Panc1 (cell line): ENCODE data around the gene NOS3. TPM values are rescaled to one million over a fixed set of nuclear protein-coding genes. Genes with fewer than 3 reads are reported as not detected.

Experiments used
- ATAC-seq: fragments of 200-7000 bp; cut with Tn5 transposase; 2 replicates; pipeline ENCODE4 v1.9.1; 2020; ENCODE audit warnings: mild to moderate bottlenecking, moderate library complexity
- BruUV-seq: library from RNA; stranded (reverse); fragments of 400-500 nt; replicated peaks from 2 replicates; lab custom pipeline; 2021; lab: Mats Ljungman, UMichigan
- CTCF ChIA-PET: fragments of 300-600 bp; sonication (Branson Sonifier 250); formaldehyde crosslinking; loops from one replicate; lab custom pipeline; 2022; ENCODE audit warnings: antibody characterized with exemption; lab: Charles Lee
- POLR2A ChIA-PET: fragments of 300-600 bp; sonication (Branson Sonifier 250); formaldehyde crosslinking; loops from one replicate; lab custom pipeline; 2022; ENCODE audit warnings: antibody characterized with exemption; lab: Charles Lee
- DNase-seq: peaks from one replicate; pipeline ENCODE4 v3.0.0-alpha.2; 2010; ENCODE audit warnings: low read depth, low spot score
- H3K27ac ChIP-seq: 2 replicates; pipeline ENCODE4 v1.5.1; 2011; ENCODE audit warnings: mild to moderate bottlenecking, low read length, inconsistent platforms
- H3K27me3 ChIP-seq: fragments of 200-500 bp; sonication (Bioruptor generic); 2 replicates; pipeline ENCODE4 v1.6.0; 2014; ENCODE audit warnings: low read length, inconsistent platforms; ENCODE audit not compliant: control insufficient read depth, insufficient read depth
- H3K36me3 ChIP-seq: fragments of 200-500 bp; sonication (Bioruptor generic); 2 replicates; pipeline ENCODE4 v1.5.1; 2014; ENCODE audit warnings: inconsistent platforms, mild to moderate bottlenecking, low read length, moderate library complexity; ENCODE audit not compliant: control insufficient read depth, insufficient read depth
- H3K4me1 ChIP-seq: 2 replicates; pipeline ENCODE4 v1.5.1; 2011; ENCODE audit warnings: inconsistent platforms, mild to moderate bottlenecking, low read length, moderate library complexity; ENCODE audit not compliant: control insufficient read depth, insufficient read depth
- H3K4me3 ChIP-seq, 2 experiments: 2 replicates each; pipeline ENCODE4 v1.5.1; 2011 to 2012; ENCODE audit warnings: low read depth in 2 of 2, low read length in 2 of 2, mild to moderate bottlenecking in 2 of 2, inconsistent platforms in 1 of 2, moderate library complexity in 1 of 2
- H3K9me3 ChIP-seq: fragments of 200-500 bp; sonication (Bioruptor generic); 2 replicates; pipeline ENCODE4 v1.5.1; 2014; ENCODE audit warnings: low read depth, mild to moderate bottlenecking, inconsistent platforms, low read length, moderate library complexity; ENCODE audit not compliant: control insufficient read depth, insufficient read depth
- CTCF ChIP-seq: fragments of 450-650 bp; IDR thresholded peaks from 2 replicates; pipeline ENCODE4 v1.5.1; 2017; ENCODE audit warnings: mild to moderate bottlenecking
- POLR2AphosphoS5 ChIP-seq: IDR thresholded peaks from 2 replicates; pipeline ENCODE4 v1.6.1; 2012; ENCODE audit warnings: mild to moderate bottlenecking, low read depth, low read length, moderate library complexity
- SIN3A ChIP-seq: IDR thresholded peaks from 2 replicates; pipeline ENCODE4 v1.6.1; 2012; ENCODE audit warnings: low read depth, mild to moderate bottlenecking, low read length, moderate library complexity, borderline replicate concordance; ENCODE audit not compliant: insufficient read depth
- TCF7L2 ChIP-seq: IDR thresholded peaks from 2 replicates; pipeline ENCODE4 v1.6.1; 2011; ENCODE audit warnings: mild to moderate bottlenecking, low read depth, low read length, inconsistent platforms
- in situ Hi-C: cut with HindIII; loops from 2 replicates; pipeline ENCODE4 v1.10.0; 2016; ENCODE audit warnings: low sequenced_read_pairs, low pct_unique_long_range_greater_than_20kb
- intact Hi-C: fragments of 100-400 bp; cut with micrococcal nuclease; formaldehyde crosslinking; loops from one replicate; pipeline ENCODE4 v1.10.0; 2022; ENCODE audit not compliant: unreplicated experiment
- total RNA-seq: library from RNA; stranded (reverse); gene quantifications from one replicate; pipeline ENCODE4 v1.2.1, GENCODE V29; 2021; ENCODE audit not compliant: unreplicated experiment
- TF ChIP-seq, protein P1 (sequence below), 2 experiments: IDR thresholded peaks; 2 replicates each; pipeline ENCODE4 v1.6.1; 2011 to 2012; ENCODE audit warnings: low read depth in 2 of 2, control low read depth in 1 of 2, low read length in 1 of 2, mild to moderate bottlenecking in 1 of 2, moderate library complexity in 1 of 2; ENCODE audit not compliant: insufficient read depth in 1 of 2

Gene NOS3
- total RNA-seq, 1 experiment from 2014 or later = 3.1 TPM

GRCh38 chr7:151014950-151015349 is 24.1 kb downstream of the NOS3 start:
- POLR2A ChIA-PET = no interaction called here
- CTCF ChIA-PET = interaction anchor here (0.6 kb wide), 1 partner anchor 648 kb away, joined by 3 read pairs; no protein-coding TSS in a partner anchor
- Histone ChIP-seq H3K9me3 (no peaks in the 10 kb centered on the region), H3K4me3 (no peak overlapping the region), H3K4me1 (peaks cover 23% of the 10 kb centered on the region), H3K27ac (no peak overlapping the region), H3K27me3 (no peaks in the 10 kb centered on the region), H3K36me3 (no peaks in the 10 kb centered on the region)
- no peak for ATAC-seq
- in situ Hi-C loops (no loop called here), intact Hi-C loops (loop anchor here (5.0 kb wide), 1 partner anchor 53 kb away; no protein-coding TSS in a partner anchor)
- TF ChIP-seq CTCF (no peak), SIN3A (no peak), POLR2AphosphoS5 (no peak), TCF7L2 (no peak)
- TF ChIP-seq, protein P1, sequence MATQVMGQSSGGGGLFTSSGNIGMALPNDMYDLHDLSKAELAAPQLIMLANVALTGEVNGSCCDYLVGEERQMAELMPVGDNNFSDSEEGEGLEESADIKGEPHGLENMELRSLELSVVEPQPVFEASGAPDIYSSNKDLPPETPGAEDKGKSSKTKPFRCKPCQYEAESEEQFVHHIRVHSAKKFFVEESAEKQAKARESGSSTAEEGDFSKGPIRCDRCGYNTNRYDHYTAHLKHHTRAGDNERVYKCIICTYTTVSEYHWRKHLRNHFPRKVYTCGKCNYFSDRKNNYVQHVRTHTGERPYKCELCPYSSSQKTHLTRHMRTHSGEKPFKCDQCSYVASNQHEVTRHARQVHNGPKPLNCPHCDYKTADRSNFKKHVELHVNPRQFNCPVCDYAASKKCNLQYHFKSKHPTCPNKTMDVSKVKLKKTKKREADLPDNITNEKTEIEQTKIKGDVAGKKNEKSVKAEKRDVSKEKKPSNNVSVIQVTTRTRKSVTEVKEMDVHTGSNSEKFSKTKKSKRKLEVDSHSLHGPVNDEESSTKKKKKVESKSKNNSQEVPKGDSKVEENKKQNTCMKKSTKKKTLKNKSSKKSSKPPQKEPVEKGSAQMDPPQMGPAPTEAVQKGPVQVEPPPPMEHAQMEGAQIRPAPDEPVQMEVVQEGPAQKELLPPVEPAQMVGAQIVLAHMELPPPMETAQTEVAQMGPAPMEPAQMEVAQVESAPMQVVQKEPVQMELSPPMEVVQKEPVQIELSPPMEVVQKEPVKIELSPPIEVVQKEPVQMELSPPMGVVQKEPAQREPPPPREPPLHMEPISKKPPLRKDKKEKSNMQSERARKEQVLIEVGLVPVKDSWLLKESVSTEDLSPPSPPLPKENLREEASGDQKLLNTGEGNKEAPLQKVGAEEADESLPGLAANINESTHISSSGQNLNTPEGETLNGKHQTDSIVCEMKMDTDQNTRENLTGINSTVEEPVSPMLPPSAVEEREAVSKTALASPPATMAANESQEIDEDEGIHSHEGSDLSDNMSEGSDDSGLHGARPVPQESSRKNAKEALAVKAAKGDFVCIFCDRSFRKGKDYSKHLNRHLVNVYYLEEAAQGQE (IDR thresholded peaks at IDR 0.05; ENCODE audit: insufficient read depth in 1 of 2, low read depth in 2 of 2, low read length in 1 of 2) = no peak
- no TSS peak for BruUV-seq
- DNase-seq = no peak

GRCh38 chr7:151015967-151016366 is 25.1 kb downstream of the NOS3 start:
- no peaks in the 10 kb centered on the region for H3K27me3 ChIP-seq
- no peaks in the 10 kb centered on the region for H3K9me3 ChIP-seq
- POLR2A ChIA-PET = no interaction called here
- in situ Hi-C loops (no loop called here), intact Hi-C loops (loop anchor here (5.0 kb wide), 1 partner anchor 54 kb away; no protein-coding TSS in a partner anchor)
- H3K36me3 ChIP-seq = no peaks in the 10 kb centered on the region
- no peak overlapping the region for H3K27ac ChIP-seq
- DNase-seq = no peak
- TF ChIP-seq CTCF = no peak
- TF ChIP-seq TCF7L2 = no peak
- TF ChIP-seq, protein P1 (IDR thresholded peaks at IDR 0.05; ENCODE audit: insufficient read depth in 1 of 2, low read depth in 2 of 2, low read length in 1 of 2) = no peak
- TF ChIP-seq SIN3A = no peak
- no peak for TF ChIP-seq POLR2AphosphoS5
- no peak overlapping the region for H3K4me3 ChIP-seq
- no peak for ATAC-seq
- H3K4me1 ChIP-seq = peaks cover 13% of the 10 kb centered on the region
- CTCF ChIA-PET = no interaction called here
- BruUV-seq = no TSS peak
